MM.1S (cell line): ENCODE measurements around the gene DVL1.

Source experiments
- CTCF ChIP-seq: fragments of 300-600 bp; sonication (generic); IDR thresholded peaks from 2 replicates; pipeline ENCODE4 v1.5.1; 2016; ENCODE audit warnings: antibody characterized with exemption, low read length, mixed read lengths
- EZH2 ChIP-seq: fragments of 300-600 bp; sonication (generic); optimal IDR thresholded peaks from 2 replicates; pipeline ENCODE3; 2017; ENCODE audit warnings: low read depth, mild to moderate bottlenecking, antibody characterized with exemption, low read length, mixed read lengths

GRCh38 chr1:1310476-1311053 lies 38.7 kb downstream of the DVL1 start:
- TF ChIP-seq CTCF (no peak), EZH2 (no peak)
